NCI-H460 (cell line): ENCODE measurements around the gene DCAF8L2. TPM values are rescaled to one million over a fixed set of nuclear protein-coding genes. Genes with fewer than 3 reads are reported as not detected.

ENCODE experiments used
- total RNA-seq: library from RNA; depleted of rRNA; stranded (reverse); fragments of >200 nt; shearing (Covaris generic); gene quantifications from 2 replicates; pipeline ENCODE4 v1.2.3, GENCODE V29; 2014; rRNA removed

Gene DCAF8L2
- total RNA-seq, 1 experiment from 2014 or later, result not detected

Other genes starting within 250 kb of the DCAF8L2 start
- not detected in 2 replicates for gene PPP4R3C, start 127.0 kb upstream of the DCAF8L2 start, total RNA-seq
- not detected in 2 replicates for gene MAGEB10, start 217.6 kb downstream of the DCAF8L2 start, total RNA-seq